ENCODE measurements around the gene COX4I1. TPM values are rescaled to one million over a fixed set of nuclear protein-coding genes. Genes with fewer than 3 reads are reported as not detected.

The COX4I1 gene
- polyA plus RNA-seq, 3 donors, result 985 to 1,312 (median 1,132) TPM

- Histone ChIP-seq H4K20me1 (ENCODE audit: insufficient read depth, low read length) (no peaks in the 10 kb centered on the region), H3K4me3 (replicated peaks in 1 of 3; ENCODE audit: low read depth in 2 of 3, low read length in 3 of 3) (no peak overlapping the region), H2AFZ (ENCODE audit: insufficient read depth, low read depth, low read length, poor library complexity, severe bottlenecking) (no peak overlapping the region), H3K36me3 (replicated peaks in 1 of 2; ENCODE audit: control insufficient read depth in 1 of 2, insufficient read depth in 2 of 2, low read length in 2 of 2) (no peaks in the 10 kb centered on the region), H3K9me3 (replicated peaks in 1 of 2; ENCODE audit: control insufficient read depth in 1 of 2, insufficient read depth in 1 of 2, low read length in 2 of 2) (peaks cover 0 to 3% of the 10 kb centered on the region in 2 donors), H3K4me2 (replicated peaks; ENCODE audit: extremely low read depth, low read length, poor library complexity, severe bottlenecking) (peak overlapping the region; percentile 44), H3K79me2 (ENCODE audit: insufficient read depth, low read length) (no peaks in the 10 kb centered on the region), H3K9ac (ENCODE audit: insufficient read depth, low read length, poor library complexity, severe bottlenecking) (no peak overlapping the region), H3K27me3 (ENCODE audit: control insufficient read depth in 2 of 2, insufficient read depth in 2 of 2, low read length in 2 of 2) (no peaks in the 10 kb centered on the region), H3K4me1 (ENCODE audit: control insufficient read depth in 1 of 2, insufficient read depth in 2 of 2, low read length in 2 of 2) (peaks cover 34 to 38% of the 10 kb centered on the region in 2 donors), H3K27ac (ENCODE audit: low read depth in 1 of 2, low read length in 2 of 2) (no peak overlapping the region)
- H3K9me3 Mint-ChIP-seq, result peaks cover 0 to 10% (median 2%) of the 10 kb centered on the region in 7 donors
- peaks cover 0 to 3% of the 10 kb centered on the region in 2 donors for H3K36me3 Mint-ChIP-seq
- WGBS (ENCODE audit: insufficient coverage), result 87% methylated on average over 19 of the region's 20 CpGs
- peaks cover 0 to 6% (median 5%) of the 10 kb centered on the region in 3 donors for H3K27me3 Mint-ChIP-seq (ENCODE audit: low read depth in 3 of 3)
- DNase-seq, result no peak
- H3K27ac Mint-ChIP-seq, result peak overlapping the region in 3 of 7 donors; percentile 3 to 22 (median 16)
- intact Hi-C loops (cut with micrococcal nuclease), result no loop called here
- TF ChIP-seq, protein P1, sequence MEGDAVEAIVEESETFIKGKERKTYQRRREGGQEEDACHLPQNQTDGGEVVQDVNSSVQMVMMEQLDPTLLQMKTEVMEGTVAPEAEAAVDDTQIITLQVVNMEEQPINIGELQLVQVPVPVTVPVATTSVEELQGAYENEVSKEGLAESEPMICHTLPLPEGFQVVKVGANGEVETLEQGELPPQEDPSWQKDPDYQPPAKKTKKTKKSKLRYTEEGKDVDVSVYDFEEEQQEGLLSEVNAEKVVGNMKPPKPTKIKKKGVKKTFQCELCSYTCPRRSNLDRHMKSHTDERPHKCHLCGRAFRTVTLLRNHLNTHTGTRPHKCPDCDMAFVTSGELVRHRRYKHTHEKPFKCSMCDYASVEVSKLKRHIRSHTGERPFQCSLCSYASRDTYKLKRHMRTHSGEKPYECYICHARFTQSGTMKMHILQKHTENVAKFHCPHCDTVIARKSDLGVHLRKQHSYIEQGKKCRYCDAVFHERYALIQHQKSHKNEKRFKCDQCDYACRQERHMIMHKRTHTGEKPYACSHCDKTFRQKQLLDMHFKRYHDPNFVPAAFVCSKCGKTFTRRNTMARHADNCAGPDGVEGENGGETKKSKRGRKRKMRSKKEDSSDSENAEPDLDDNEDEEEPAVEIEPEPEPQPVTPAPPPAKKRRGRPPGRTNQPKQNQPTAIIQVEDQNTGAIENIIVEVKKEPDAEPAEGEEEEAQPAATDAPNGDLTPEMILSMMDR (IDR thresholded peaks at IDR 0.05), result no peak
- peak overlapping the region in 1 of 2 donors; percentile 76 for H3K4me3 Mint-ChIP-seq
- peaks cover 44% of the 10 kb centered on the region for H3K4me1 Mint-ChIP-seq
Measured at GRCh38 chr16:85845266-85845665, 45.8 kb downstream of the COX4I1 start.

DNA sequence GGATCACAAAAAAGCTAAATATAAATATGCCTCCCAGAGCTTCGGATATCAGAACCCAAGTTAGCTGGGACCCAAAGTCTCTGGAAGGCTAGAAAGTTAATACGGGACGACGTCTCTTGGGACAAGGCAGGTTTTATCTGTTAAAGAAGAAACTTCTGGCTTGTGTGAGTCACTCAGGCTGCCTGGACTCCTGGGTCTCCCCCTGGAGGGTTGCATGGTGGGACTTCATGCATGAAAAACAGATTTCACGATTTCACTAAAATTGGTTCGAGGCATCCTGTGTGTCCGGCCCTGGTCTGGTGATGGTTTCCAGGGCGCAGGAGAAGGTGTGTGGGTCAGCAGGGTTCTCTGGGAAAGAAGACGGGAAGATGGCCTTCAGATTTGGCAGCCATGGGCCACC is 47.0 kb downstream of the COX4I1 start:
- H3K36me3 Mint-ChIP-seq, result peaks cover 0 to 3% of the 10 kb centered on the region in 2 donors
- TF ChIP-seq, protein P1 (IDR thresholded peaks at IDR 0.05), result no peak

More for the DNA sequence above, 47.0 kb downstream of the COX4I1 start:
- 93% methylated on average over 9 of the region's 9 CpGs for WGBS (ENCODE audit: insufficient coverage)
- Mint-ChIP-seq H3K4me1 (peaks cover 55% of the 10 kb centered on the region), H3K27me3 (ENCODE audit: low read depth in 3 of 3) (peaks cover 0 to 6% (median 3%) of the 10 kb centered on the region in 3 donors), H3K9me3 (peaks cover 0 to 10% (median 2%) of the 10 kb centered on the region in 7 donors), H3K27ac (peak overlapping the region in 2 of 7 donors; percentile 32 to 47), H3K4me3 (no peak overlapping the region)
- Histone ChIP-seq H3K27me3 (ENCODE audit: control insufficient read depth in 2 of 2, insufficient read depth in 2 of 2, low read length in 2 of 2) (no peaks in the 10 kb centered on the region), H3K27ac (ENCODE audit: low read depth in 1 of 2, low read length in 2 of 2) (no peak overlapping the region), H3K9ac (ENCODE audit: insufficient read depth, low read length, poor library complexity, severe bottlenecking) (no peak overlapping the region), H3K9me3 (replicated peaks in 1 of 2; ENCODE audit: control insufficient read depth in 1 of 2, insufficient read depth in 1 of 2, low read length in 2 of 2) (peaks cover 0 to 3% of the 10 kb centered on the region in 2 donors), H3K4me3 (replicated peaks in 1 of 3; ENCODE audit: low read depth in 2 of 3, low read length in 3 of 3) (no peak overlapping the region), H4K20me1 (ENCODE audit: insufficient read depth, low read length) (no peaks in the 10 kb centered on the region), H2AFZ (ENCODE audit: insufficient read depth, low read depth, low read length, poor library complexity, severe bottlenecking) (no peak overlapping the region), H3K36me3 (replicated peaks in 1 of 2; ENCODE audit: control insufficient read depth in 1 of 2, insufficient read depth in 2 of 2, low read length in 2 of 2) (no peaks in the 10 kb centered on the region), H3K79me2 (ENCODE audit: insufficient read depth, low read length) (no peaks in the 10 kb centered on the region), H3K4me2 (replicated peaks; ENCODE audit: extremely low read depth, low read length, poor library complexity, severe bottlenecking) (no peak overlapping the region), H3K4me1 (ENCODE audit: control insufficient read depth in 1 of 2, insufficient read depth in 2 of 2, low read length in 2 of 2) (peaks cover 46 to 49% of the 10 kb centered on the region in 2 donors)
- intact Hi-C loops (cut with micrococcal nuclease), result no loop called here
- no peak for DNase-seq

Data from CD14-positive monocyte (primary cell).